Mucosa of rectum (tissue), 2 donors: ENCODE measurements around the gene RAB11FIP3.
"Not testable (repeated sequence)": the region's sequence is repeated elsewhere in the genome, so short reads cannot be mapped to it uniquely, and the experiment has no call there.

Experiments
- H3K27ac ChIP-seq, 2 donors: one replicate each; pipeline ENCODE4 v1.7.0; 2013; ENCODE audit warnings: inconsistent platforms in 2 of 2, low read depth in 2 of 2, low read length in 2 of 2
- H3K27me3 ChIP-seq, 2 donors: one replicate each; pipeline ENCODE4 v1.7.0; 2013; ENCODE audit warnings: low read length in 2 of 2; ENCODE audit not compliant: control insufficient read depth in 2 of 2, insufficient read depth in 2 of 2
- H3K36me3 ChIP-seq, 2 donors: one replicate each; pipeline ENCODE4 v1.7.0; 2013; ENCODE audit warnings: low read length in 2 of 2; ENCODE audit not compliant: control insufficient read depth in 2 of 2, insufficient read depth in 2 of 2
- H3K4me1 ChIP-seq, 2 donors: one replicate each; pipeline ENCODE4 v1.7.0; 2013; ENCODE audit warnings: low read length in 2 of 2, mild to moderate bottlenecking in 1 of 2; ENCODE audit not compliant: control insufficient read depth in 2 of 2, insufficient read depth in 2 of 2
- H3K4me3 ChIP-seq, 2 donors: one replicate each; pipeline ENCODE4 v1.7.0; 2013; ENCODE audit warnings: low read length in 2 of 2
- H3K9ac ChIP-seq, 2 donors: one replicate each; pipeline ENCODE4 v1.7.0; 2013; ENCODE audit warnings: low read length in 2 of 2, low read depth in 1 of 2, mild to moderate bottlenecking in 1 of 2
- H3K9me3 ChIP-seq, 2 donors: one replicate each; pipeline ENCODE4 v1.7.0; 2013; ENCODE audit warnings: low read length in 2 of 2; ENCODE audit not compliant: control insufficient read depth in 2 of 2
- donor health status: healthy.
- donor health status: Normal muscosa, but diverticular disease.

The RAB11FIP3 gene

GRCh38 chr16:507527-507926 is 82.1 kb downstream of the RAB11FIP3 start:
- peaks cover 9 to 12% of the 10 kb centered on the region in 2 donors for H3K4me1 ChIP-seq
- not testable (repeated sequence) for H3K27ac ChIP-seq, H3K36me3 ChIP-seq, H3K9me3 ChIP-seq, H3K4me3 ChIP-seq, H3K27me3 ChIP-seq, H3K9ac ChIP-seq

DNA sequence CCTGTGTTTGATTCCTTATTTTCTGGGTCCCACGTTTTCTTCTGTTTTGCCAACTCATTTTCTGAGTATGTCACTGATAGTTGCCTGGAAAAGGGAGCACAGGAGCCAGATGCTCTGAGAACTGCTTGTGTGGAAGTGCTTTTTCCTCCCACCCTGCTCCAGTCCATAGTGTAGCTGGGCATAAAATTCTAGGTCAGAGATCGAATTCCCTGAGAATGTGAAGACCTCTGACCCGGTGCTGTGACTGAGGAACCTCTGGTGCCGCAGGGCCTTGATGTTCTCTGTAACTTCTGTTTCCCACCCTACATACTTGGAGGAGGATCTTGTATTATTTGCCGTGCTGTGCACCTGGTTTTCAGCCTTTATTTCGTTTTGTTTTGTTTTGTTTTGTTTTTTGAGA is 82.5 kb downstream of the RAB11FIP3 start:
- H3K27me3 ChIP-seq = no peaks in the 10 kb centered on the region
- no peak overlapping the region for H3K27ac ChIP-seq
- no peaks in the 10 kb centered on the region for H3K9me3 ChIP-seq
- no peak overlapping the region for H3K4me3 ChIP-seq
- peaks cover 3 to 4% of the 10 kb centered on the region in 2 donors for H3K36me3 ChIP-seq
- peaks cover 4 to 8% of the 10 kb centered on the region in 2 donors for H3K4me1 ChIP-seq
- no peak overlapping the region for H3K9ac ChIP-seq

GRCh38 chr16:508884-509736 is 83.7 kb downstream of the RAB11FIP3 start:
- peaks cover 3 to 4% of the 10 kb centered on the region in 2 donors for H3K36me3 ChIP-seq
- H3K4me3 ChIP-seq = no peak overlapping the region
- H3K9me3 ChIP-seq = no peaks in the 10 kb centered on the region
- H3K9ac ChIP-seq = no peak overlapping the region
- peak overlapping the region in 1 of 2 donors; percentile 20 for H3K27ac ChIP-seq
- H3K27me3 ChIP-seq = no peaks in the 10 kb centered on the region
- H3K4me1 ChIP-seq = peaks cover 0 to 5% of the 10 kb centered on the region in 2 donors

DNA sequence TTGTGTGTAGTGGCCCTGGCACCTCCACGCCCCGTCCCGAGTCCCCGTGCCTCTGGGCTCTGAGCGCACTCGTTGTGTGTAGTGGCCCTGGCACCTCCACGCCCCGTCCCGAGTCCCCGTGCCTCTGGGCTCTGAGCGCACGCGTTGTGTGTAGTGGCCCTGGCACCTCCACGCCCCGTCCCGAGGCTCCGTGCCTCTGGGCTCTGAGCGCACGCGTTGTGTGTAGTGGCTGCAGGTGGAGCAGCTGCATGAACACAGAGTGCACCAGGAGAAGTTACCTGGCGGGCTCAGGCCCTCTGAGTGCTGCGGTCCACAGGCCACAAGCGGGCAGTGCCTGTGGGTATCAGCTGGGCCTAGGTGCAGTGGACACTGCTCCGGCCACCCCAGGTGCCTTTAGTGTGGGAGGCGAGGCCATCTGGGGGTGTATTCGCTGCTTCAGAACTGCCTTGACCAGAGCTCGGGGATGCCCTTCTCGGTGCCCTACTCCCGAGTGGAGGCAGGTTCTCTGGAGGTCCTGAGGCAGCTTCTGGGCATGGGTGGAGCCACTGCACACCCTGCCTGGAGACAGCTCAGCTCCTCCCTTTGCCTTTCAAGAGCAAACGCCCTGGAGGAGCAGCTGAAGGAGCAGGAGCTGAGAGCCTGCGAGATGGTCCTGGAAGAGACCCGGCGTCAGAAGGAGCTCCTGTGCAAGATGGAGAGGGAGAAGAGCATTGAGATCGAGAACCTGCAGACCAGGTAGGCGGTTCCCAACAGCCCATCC is 84.8 kb downstream of the RAB11FIP3 start:
- H3K9me3 ChIP-seq = no peaks in the 10 kb centered on the region
- H3K27me3 ChIP-seq = no peaks in the 10 kb centered on the region
- no peak overlapping the region for H3K9ac ChIP-seq
- peaks cover 0 to 5% of the 10 kb centered on the region in 2 donors for H3K4me1 ChIP-seq
- no peak overlapping the region for H3K27ac ChIP-seq
- peaks cover 7 to 10% of the 10 kb centered on the region in 2 donors for H3K36me3 ChIP-seq
- no peak overlapping the region for H3K4me3 ChIP-seq

DNA sequence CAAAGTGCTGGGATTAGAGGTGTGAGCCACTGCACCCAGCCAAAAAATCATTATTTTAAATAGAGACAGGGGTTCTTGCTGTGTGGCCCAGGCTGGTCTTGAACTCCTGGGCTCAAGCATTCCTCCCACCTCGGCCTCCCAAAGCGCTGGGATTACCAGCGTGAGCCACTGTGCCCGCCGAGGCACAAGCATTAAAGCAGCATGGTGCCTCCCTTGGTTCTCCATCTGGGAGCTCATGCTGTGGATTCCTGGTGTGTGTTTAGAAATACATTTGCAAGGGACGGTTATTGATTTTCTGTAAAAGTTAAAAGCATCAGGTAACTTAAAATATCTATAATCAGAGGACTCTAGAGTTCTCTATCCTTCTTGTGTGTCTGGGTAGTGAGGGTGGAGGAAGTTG is 87.4 kb downstream of the RAB11FIP3 start:
- Histone ChIP-seq H3K9ac (no peak overlapping the region), H3K27ac (no peak overlapping the region), H3K36me3 (peaks cover 7 to 9% of the 10 kb centered on the region in 2 donors)

GRCh38 chr16:513950-514349 is 88.5 kb downstream of the RAB11FIP3 start:
- H3K9ac ChIP-seq = no peak overlapping the region
- no peaks in the 10 kb centered on the region for H3K9me3 ChIP-seq
- H3K27me3 ChIP-seq = no peaks in the 10 kb centered on the region
- H3K27ac ChIP-seq = no peak overlapping the region
- H3K4me1 ChIP-seq = peaks cover 0 to 5% of the 10 kb centered on the region in 2 donors
- no peak overlapping the region for H3K4me3 ChIP-seq
- peaks cover 7 to 9% of the 10 kb centered on the region in 2 donors for H3K36me3 ChIP-seq

More for the DNA sequence above, 87.4 kb downstream of the RAB11FIP3 start:
- no peak overlapping the region for H3K4me3 ChIP-seq
- no peaks in the 10 kb centered on the region for H3K9me3 ChIP-seq
- H3K4me1 ChIP-seq = peaks cover 0 to 5% of the 10 kb centered on the region in 2 donors
- H3K27me3 ChIP-seq = no peaks in the 10 kb centered on the region

- no peak overlapping the region for H3K27ac ChIP-seq
- H3K27me3 ChIP-seq = no peaks in the 10 kb centered on the region
- no peaks in the 10 kb centered on the region for H3K9me3 ChIP-seq
- H3K4me1 ChIP-seq = no peaks in the 10 kb centered on the region
- peaks cover 12 to 16% of the 10 kb centered on the region in 2 donors for H3K36me3 ChIP-seq
- no peak overlapping the region for H3K9ac ChIP-seq
- no peak overlapping the region for H3K4me3 ChIP-seq
Observed at GRCh38 chr16:515175-515938, 89.9 kb downstream of the RAB11FIP3 start.

DNA sequence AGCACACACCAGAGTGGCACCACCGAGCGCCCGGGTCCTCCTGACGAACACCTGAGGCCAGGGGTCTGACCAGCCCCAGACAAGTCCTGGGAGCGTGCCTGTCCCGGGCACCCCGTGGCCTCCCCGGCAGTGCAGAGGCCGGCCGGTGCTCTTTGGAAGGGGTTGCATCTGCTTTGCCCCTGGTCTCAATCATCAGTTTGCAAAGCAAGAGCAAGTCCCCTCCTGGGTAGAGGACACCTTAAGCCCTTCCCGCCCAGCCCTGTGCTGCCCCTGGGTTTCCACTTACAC is 90.4 kb downstream of the RAB11FIP3 start:
- Histone ChIP-seq H3K9ac (no peak overlapping the region), H3K36me3 (peaks cover 14 to 20% of the 10 kb centered on the region in 2 donors), H3K4me3 (no peak overlapping the region), H3K27ac (no peak overlapping the region), H3K9me3 (no peaks in the 10 kb centered on the region), H3K4me1 (no peaks in the 10 kb centered on the region), H3K27me3 (no peaks in the 10 kb centered on the region)

DNA sequence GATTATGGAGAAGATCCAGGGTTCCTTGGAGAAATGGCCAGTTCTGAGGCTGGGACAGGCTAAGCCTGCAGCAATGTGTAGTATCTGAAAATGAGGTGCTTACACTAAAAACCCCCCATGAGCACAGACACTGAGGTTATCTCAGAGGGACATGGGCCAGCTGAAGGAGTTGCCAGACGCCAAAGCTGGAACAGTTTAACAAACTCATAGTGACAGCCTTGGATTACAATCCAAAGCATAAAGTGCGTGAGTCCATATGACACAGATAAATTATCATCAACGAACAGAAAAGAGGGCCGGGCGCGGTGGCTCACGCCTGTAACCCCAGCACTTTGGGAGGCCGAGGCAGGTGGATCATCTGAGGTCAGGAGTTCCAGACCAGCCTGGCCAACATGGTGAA is 90.9 kb downstream of the RAB11FIP3 start:
- peaks cover 3% of the 10 kb centered on the region in 2 donors for H3K4me1 ChIP-seq
- H3K27ac ChIP-seq = no peak overlapping the region
- no peak overlapping the region for H3K9ac ChIP-seq
- H3K36me3 ChIP-seq = peaks cover 14 to 20% of the 10 kb centered on the region in 2 donors
- H3K4me3 ChIP-seq = no peak overlapping the region
- H3K27me3 ChIP-seq = no peaks in the 10 kb centered on the region
- no peaks in the 10 kb centered on the region for H3K9me3 ChIP-seq

- Histone ChIP-seq H3K4me3 (no peak overlapping the region), H3K4me1 (peaks cover 8 to 9% of the 10 kb centered on the region in 2 donors), H3K27ac (no peak overlapping the region), H3K27me3 (no peaks in the 10 kb centered on the region), H3K9ac (no peak overlapping the region), H3K9me3 (no peaks in the 10 kb centered on the region), H3K36me3 (peaks cover 14 to 20% of the 10 kb centered on the region in 2 donors)
Observed at GRCh38 chr16:518858-519257, 93.4 kb downstream of the RAB11FIP3 start.
